DOHH2 (cell line): Measurements from ENCODE around the gene UBASH3A.

Experiments used
- H3F3A ChIP-seq: fragments of 200-600 bp; sonication (generic), shearing (Covaris generic); 2 replicates; pipeline ENCODE4 v1.6.0; 2016; ENCODE audit warnings: antibody characterized with exemption, mild to moderate bottlenecking; ENCODE audit not compliant: control insufficient read depth, insufficient read depth
- H3K27ac ChIP-seq: fragments of 200-600 bp; sonication (generic); 2 replicates; pipeline ENCODE4 v1.5.1; 2014; ENCODE audit warnings: low read depth, mild to moderate bottlenecking, low read length, moderate library complexity
- H3K27me3 ChIP-seq: fragments of 200-600 bp; sonication (generic); 2 replicates; pipeline ENCODE4 v1.6.1; 2014; ENCODE audit warnings: mild to moderate bottlenecking, low read length, mixed read lengths; ENCODE audit not compliant: control insufficient read depth
- H3K36me3 ChIP-seq: fragments of 200-600 bp; sonication (generic); 2 replicates; pipeline ENCODE4 v1.6.1; 2014; ENCODE audit warnings: mild to moderate bottlenecking, low read length, moderate library complexity, mixed read lengths; ENCODE audit not compliant: control insufficient read depth
- H3K4me1 ChIP-seq: fragments of 200-600 bp; sonication (generic); 2 replicates; pipeline ENCODE4 v1.6.1; 2014; ENCODE audit warnings: mild to moderate bottlenecking, low read length, mixed read lengths; ENCODE audit not compliant: control insufficient read depth
- H3K4me2 ChIP-seq: fragments of 200-600 bp; sonication (generic); 2 replicates; pipeline ENCODE4 v1.6.0; 2014; ENCODE audit warnings: mild to moderate bottlenecking, low read length, moderate library complexity
- H3K4me3 ChIP-seq: fragments of 200-600 bp; sonication (generic); 2 replicates; pipeline ENCODE4 v1.5.1; 2014; ENCODE audit warnings: mild to moderate bottlenecking, low read length, mixed read lengths
- H3K79me2 ChIP-seq: fragments of 200-600 bp; sonication (generic); 2 replicates; pipeline ENCODE4 v1.6.1; 2014; ENCODE audit warnings: mild to moderate bottlenecking, low read length, mixed read lengths; ENCODE audit not compliant: control insufficient read depth
- H3K9me2 ChIP-seq: fragments of 200-600 bp; sonication (generic); replicated peaks from 2 replicates; pipeline ENCODE4 v1.6.1; 2014; ENCODE audit warnings: mild to moderate bottlenecking, low read length, mixed read lengths; ENCODE audit not compliant: control insufficient read depth
- H3K9me3 ChIP-seq: fragments of 200-600 bp; sonication (generic); 2 replicates; pipeline ENCODE4 v1.6.1; 2014; ENCODE audit warnings: antibody characterized with exemption, low read length, mixed read lengths; ENCODE audit not compliant: control insufficient read depth, insufficient read depth
- H4K20me1 ChIP-seq: fragments of 200-600 bp; sonication (generic); 2 replicates; pipeline ENCODE4 v1.6.0; 2014; ENCODE audit warnings: low read depth, mild to moderate bottlenecking, antibody characterized with exemption, low read length, moderate library complexity; ENCODE audit not compliant: control insufficient read depth, insufficient read depth
- CTCF ChIP-seq: fragments of 200-600 bp; sonication (generic); IDR thresholded peaks from one replicate; pipeline ENCODE4 v1.5.1; 2014; ENCODE audit warnings: antibody characterized with exemption, mild to moderate bottlenecking, low read depth, low read length; ENCODE audit not compliant: poor library complexity, severe bottlenecking
- EZH2phosphoT487 ChIP-seq: fragments of 200-600 bp; sonication (generic); IDR thresholded peaks from 2 replicates; pipeline ENCODE4 v1.6.1; 2017; ENCODE audit warnings: borderline replicate concordance, mild to moderate bottlenecking, antibody characterized with exemption, low read length, moderate library complexity, mixed read lengths

The UBASH3A gene

GRCh38 chr21:42480736-42481135, 77.0 kb downstream of the UBASH3A start:
- Histone ChIP-seq H3K4me1 (no peaks in the 10 kb centered on the region), H3K27me3 (peaks cover 9% of the 10 kb centered on the region), H3K79me2 (no peaks in the 10 kb centered on the region), H3K9me2 (no peaks in the 10 kb centered on the region), H3K4me3 (no peak overlapping the region), H3F3A (no peaks in the 10 kb centered on the region), H3K36me3 (no peaks in the 10 kb centered on the region), H4K20me1 (no peaks in the 10 kb centered on the region), H3K9me3 (no peaks in the 10 kb centered on the region), H3K27ac (no peak overlapping the region), H3K4me2 (no peak overlapping the region)
- TF ChIP-seq CTCF (no peak), EZH2phosphoT487 (no peak)

GRCh38 chr21:42481169-42481568, 77.5 kb downstream of the UBASH3A start:
- no peaks in the 10 kb centered on the region for H3K79me2 ChIP-seq
- H4K20me1 ChIP-seq = no peaks in the 10 kb centered on the region
- H3F3A ChIP-seq = no peaks in the 10 kb centered on the region
- no peaks in the 10 kb centered on the region for H3K4me1 ChIP-seq
- no peak overlapping the region for H3K4me2 ChIP-seq
- H3K9me3 ChIP-seq = no peaks in the 10 kb centered on the region
- H3K4me3 ChIP-seq = no peak overlapping the region
- H3K9me2 ChIP-seq = no peaks in the 10 kb centered on the region
- no peak for TF ChIP-seq CTCF
- TF ChIP-seq EZH2phosphoT487 = no peak
- peaks cover 9% of the 10 kb centered on the region for H3K27me3 ChIP-seq
- no peaks in the 10 kb centered on the region for H3K36me3 ChIP-seq
- H3K27ac ChIP-seq = no peak overlapping the region

- no peaks in the 10 kb centered on the region for H3K4me1 ChIP-seq
- no peaks in the 10 kb centered on the region for H3K79me2 ChIP-seq
Measured at GRCh38 chr21:42484966-42485365, 81.3 kb downstream of the UBASH3A start.

More at GRCh38 chr21:42484966-42485365, 81.3 kb downstream of the UBASH3A start:
- Histone ChIP-seq H3F3A (no peaks in the 10 kb centered on the region), H3K9me3 (no peaks in the 10 kb centered on the region), H4K20me1 (no peaks in the 10 kb centered on the region), H3K36me3 (no peaks in the 10 kb centered on the region), H3K27ac (no peak overlapping the region), H3K9me2 (no peaks in the 10 kb centered on the region), H3K4me2 (no peak overlapping the region), H3K4me3 (no peak overlapping the region), H3K27me3 (no peaks in the 10 kb centered on the region)
- TF ChIP-seq CTCF (no peak), EZH2phosphoT487 (no peak)
